T-helper 2 cell treated with Interferon-gamma antibody and Interleukin-4, amounts not matched to agents 5 μg/mL and 100 μg/mL, for 36 hours (primary cell): ENCODE results near the gene MTCH2.

ENCODE experiments used
- DNase-seq: peaks from one replicate; pipeline ENCODE4 v3.0.0; 2021; ENCODE audit warnings: low spot score
- H3K27ac Mint-ChIP-seq: one replicate; pipeline ENCODE4 v1.8.0; 2021; ENCODE audit warnings: mild to moderate bottlenecking, mixed read lengths
- H3K27me3 Mint-ChIP-seq: one replicate; pipeline ENCODE4 v1.8.0; 2021; ENCODE audit warnings: low read depth, mixed read lengths
- H3K36me3 Mint-ChIP-seq: one replicate; pipeline ENCODE4 v1.8.0; 2021; ENCODE audit warnings: low read depth, mixed read lengths
- H3K4me1 Mint-ChIP-seq: one replicate; pipeline ENCODE4 v1.8.0; 2021; ENCODE audit warnings: low read depth, mixed read lengths
- H3K4me3 Mint-ChIP-seq: one replicate; pipeline ENCODE4 v1.8.0; 2022; ENCODE audit warnings: mild to moderate bottlenecking, moderate library complexity, mixed read lengths
- H3K9me3 Mint-ChIP-seq: one replicate; pipeline ENCODE4 v1.8.0; 2021; ENCODE audit warnings: mixed read lengths

The MTCH2 gene

GRCh38 chr11:47616726-47617416 is 25.5 kb downstream of the MTCH2 start:
- H3K36me3 Mint-ChIP-seq, result peaks cover 20% of the 10 kb centered on the region
- H3K27me3 Mint-ChIP-seq, result no peaks in the 10 kb centered on the region
- DNase-seq, result no peak
- no peaks in the 10 kb centered on the region for H3K9me3 Mint-ChIP-seq
- no peak overlapping the region for H3K4me3 Mint-ChIP-seq
- no peak overlapping the region for H3K27ac Mint-ChIP-seq
- peaks cover 8% of the 10 kb centered on the region for H3K4me1 Mint-ChIP-seq

GRCh38 chr11:47615249-47615648 is 27.1 kb downstream of the MTCH2 start:
- H3K9me3 Mint-ChIP-seq, result no peaks in the 10 kb centered on the region
- DNase-seq, result no peak
- no peak overlapping the region for H3K27ac Mint-ChIP-seq
- H3K4me1 Mint-ChIP-seq, result peaks cover 13% of the 10 kb centered on the region
- no peak overlapping the region for H3K4me3 Mint-ChIP-seq
- H3K36me3 Mint-ChIP-seq, result peaks cover 23% of the 10 kb centered on the region
- no peaks in the 10 kb centered on the region for H3K27me3 Mint-ChIP-seq

- no peak for DNase-seq
- no peak overlapping the region for H3K4me3 Mint-ChIP-seq
- H3K27ac Mint-ChIP-seq, result no peak overlapping the region
- H3K9me3 Mint-ChIP-seq, result no peaks in the 10 kb centered on the region
- H3K36me3 Mint-ChIP-seq, result peaks cover 13% of the 10 kb centered on the region
- H3K27me3 Mint-ChIP-seq, result no peaks in the 10 kb centered on the region
- peaks cover 9% of the 10 kb centered on the region for H3K4me1 Mint-ChIP-seq
These were observed 31.0 kb downstream of the MTCH2 start for GRCh38 chr11:47611348-47611794.

- peaks cover 9% of the 10 kb centered on the region for H3K4me1 Mint-ChIP-seq
- H3K27ac Mint-ChIP-seq, result peak overlapping the region; percentile 62
These were observed 32.7 kb downstream of the MTCH2 start for GRCh38 chr11:47609675-47610074.

GRCh38 chr11:47607380-47607779 is 35.0 kb downstream of the MTCH2 start:
- Mint-ChIP-seq H3K27ac (no peak overlapping the region), H3K4me1 (peaks cover 9% of the 10 kb centered on the region), H3K4me3 (no peak overlapping the region), H3K9me3 (no peaks in the 10 kb centered on the region), H3K27me3 (no peaks in the 10 kb centered on the region), H3K36me3 (peaks cover 11% of the 10 kb centered on the region)
- DNase-seq, result no peak

More at GRCh38 chr11:47609675-47610074, 32.7 kb downstream of the MTCH2 start:
- Mint-ChIP-seq H3K27me3 (no peaks in the 10 kb centered on the region), H3K9me3 (no peaks in the 10 kb centered on the region), H3K36me3 (peaks cover 11% of the 10 kb centered on the region), H3K4me3 (no peak overlapping the region)
- DNase-seq, result no peak

- Mint-ChIP-seq H3K4me3 (no peak overlapping the region), H3K27me3 (no peaks in the 10 kb centered on the region), H3K36me3 (peaks cover 11% of the 10 kb centered on the region), H3K4me1 (peaks cover 8% of the 10 kb centered on the region), H3K27ac (no peak overlapping the region), H3K9me3 (no peaks in the 10 kb centered on the region)
- no peak for DNase-seq
These were observed 35.6 kb downstream of the MTCH2 start for GRCh38 chr11:47606731-47607130.

GRCh38 chr11:47605921-47606320 is 36.4 kb downstream of the MTCH2 start:
- Mint-ChIP-seq H3K4me3 (no peak overlapping the region), H3K27me3 (no peaks in the 10 kb centered on the region), H3K9me3 (no peaks in the 10 kb centered on the region), H3K4me1 (peaks cover 4% of the 10 kb centered on the region), H3K27ac (no peak overlapping the region), H3K36me3 (peaks cover 7% of the 10 kb centered on the region)
- DNase-seq, result no peak

GRCh38 chr11:47603295-47603694 is 39.1 kb downstream of the MTCH2 start:
- Mint-ChIP-seq H3K36me3 (peaks cover 5% of the 10 kb centered on the region), H3K27me3 (no peaks in the 10 kb centered on the region), H3K27ac (no peak overlapping the region), H3K4me3 (no peak overlapping the region), H3K4me1 (no peaks in the 10 kb centered on the region), H3K9me3 (no peaks in the 10 kb centered on the region)
- DNase-seq, result no peak

- no peak overlapping the region for H3K4me3 Mint-ChIP-seq
- DNase-seq, result no peak
- H3K4me1 Mint-ChIP-seq, result no peaks in the 10 kb centered on the region
- peaks cover 9% of the 10 kb centered on the region for H3K27me3 Mint-ChIP-seq
- H3K36me3 Mint-ChIP-seq, result no peaks in the 10 kb centered on the region
- no peaks in the 10 kb centered on the region for H3K9me3 Mint-ChIP-seq
- H3K27ac Mint-ChIP-seq, result no peak overlapping the region
These were observed 42.5 kb downstream of the MTCH2 start for GRCh38 chr11:47599902-47600301.

GRCh38 chr11:47595967-47596366 is 46.4 kb downstream of the MTCH2 start:
- peaks cover 32% of the 10 kb centered on the region for H3K27me3 Mint-ChIP-seq
- H3K9me3 Mint-ChIP-seq, result no peaks in the 10 kb centered on the region
- H3K27ac Mint-ChIP-seq, result no peak overlapping the region
- no peaks in the 10 kb centered on the region for H3K36me3 Mint-ChIP-seq
- H3K4me3 Mint-ChIP-seq, result no peak overlapping the region
- peaks cover 8% of the 10 kb centered on the region for H3K4me1 Mint-ChIP-seq
- no peak for DNase-seq

- no peaks in the 10 kb centered on the region for H3K9me3 Mint-ChIP-seq
- peaks cover 8% of the 10 kb centered on the region for H3K4me1 Mint-ChIP-seq
- peaks cover 32% of the 10 kb centered on the region for H3K27me3 Mint-ChIP-seq
These were observed 47.3 kb downstream of the MTCH2 start for GRCh38 chr11:47595029-47595428.

GRCh38 chr11:47593934-47594855 is 48.2 kb downstream of the MTCH2 start, which contains the start of gene C1QTNF4:
C1QTNF4 (minus strand) TSS chr11:47594411; CDS start chr11:47590810, 3,601 bp downstream.
- Mint-ChIP-seq H3K27me3 (peaks cover 32% of the 10 kb centered on the region), H3K4me3 (no peak within 1 kb of the TSS)

More at GRCh38 chr11:47595029-47595428, 47.3 kb downstream of the MTCH2 start:
- no peaks in the 10 kb centered on the region for H3K36me3 Mint-ChIP-seq
- no peak overlapping the region for H3K27ac Mint-ChIP-seq
- no peak for DNase-seq
- H3K4me3 Mint-ChIP-seq, result no peak overlapping the region

GRCh38 chr11:47593492-47593933 is 48.8 kb downstream of the MTCH2 start:
- H3K36me3 Mint-ChIP-seq, result no peaks in the 10 kb centered on the region
- no peak for DNase-seq
- peaks cover 8% of the 10 kb centered on the region for H3K4me1 Mint-ChIP-seq
- no peak overlapping the region for H3K4me3 Mint-ChIP-seq
- no peak overlapping the region for H3K27ac Mint-ChIP-seq
- H3K27me3 Mint-ChIP-seq, result peaks cover 32% of the 10 kb centered on the region
- no peaks in the 10 kb centered on the region for H3K9me3 Mint-ChIP-seq

More at GRCh38 chr11:47593934-47594855, 48.2 kb downstream of the MTCH2 start, which contains the start of gene C1QTNF4:
- Mint-ChIP-seq H3K9me3 (no peaks in the 10 kb centered on the region), H3K36me3 (no peaks in the 10 kb centered on the region), H3K27ac (no peak within 1 kb of the TSS), H3K4me1 (peaks cover 8% of the 10 kb centered on the region)
- DNase-seq, result no peak

GRCh38 chr11:47592970-47593369 is 49.4 kb downstream of the MTCH2 start:
- Mint-ChIP-seq H3K4me3 (no peak overlapping the region), H3K9me3 (no peaks in the 10 kb centered on the region), H3K4me1 (peaks cover 8% of the 10 kb centered on the region), H3K27me3 (peaks cover 32% of the 10 kb centered on the region), H3K27ac (no peak overlapping the region), H3K36me3 (no peaks in the 10 kb centered on the region)
- DNase-seq, result no peak
